IPS-20b (cell line): Measurements from ENCODE around the gene KATNAL2.
A peak's percentile ranks its signal among the peaks of the same experiment; 100 is the strongest.

ENCODE experiments used
- H3K27ac ChIP-seq: one replicate; pipeline ENCODE4 v1.5.1; 2013; ENCODE audit warnings: low read length
- H3K27me3 ChIP-seq: 2 replicates; pipeline ENCODE4 v1.6.1; 2013; ENCODE audit warnings: mild to moderate bottlenecking, low read length, inconsistent platforms; ENCODE audit not compliant: insufficient read depth
- H3K36me3 ChIP-seq: 2 replicates; pipeline ENCODE4 v1.6.1; 2013; ENCODE audit warnings: low read depth, mild to moderate bottlenecking, inconsistent platforms, low read length, moderate library complexity; ENCODE audit not compliant: insufficient read depth
- H3K4me1 ChIP-seq: 2 replicates; pipeline ENCODE4 v1.6.1; 2013; ENCODE audit warnings: mild to moderate bottlenecking, control low read depth, inconsistent platforms, low read length, moderate library complexity; ENCODE audit not compliant: insufficient read depth
- H3K4me3 ChIP-seq: 2 replicates; pipeline ENCODE4 v1.5.1; 2013; ENCODE audit warnings: mild to moderate bottlenecking, low read length, inconsistent platforms
- H3K9ac ChIP-seq: 2 replicates; pipeline ENCODE4 v1.6.1; 2013; ENCODE audit warnings: low read depth, mild to moderate bottlenecking, inconsistent platforms, low read length, moderate library complexity
- H3K9me3 ChIP-seq: 2 replicates; pipeline ENCODE4 v1.6.1; 2013; ENCODE audit warnings: mild to moderate bottlenecking, low read depth, low read length, inconsistent platforms; ENCODE audit not compliant: insufficient read depth

KATNAL2 gene

GRCh38 chr18:47143899-47144485, 226.6 kb downstream of the KATNAL2 start:
- Histone ChIP-seq H3K4me3 (no peak overlapping the region), H3K27me3 (no peaks in the 10 kb centered on the region), H3K9ac (no peak overlapping the region), H3K27ac (no peak overlapping the region), H3K9me3 (no peaks in the 10 kb centered on the region), H3K36me3 (no peaks in the 10 kb centered on the region; the same call in 1 of the 2 replicates), H3K4me1 (no peaks in the 10 kb centered on the region; the same call in 1 of the 2 replicates)

- H3K27ac ChIP-seq: no peak overlapping the region
- no peaks in the 10 kb centered on the region; the same call in 1 of the 2 replicates for H3K4me1 ChIP-seq
- H3K27me3 ChIP-seq: no peaks in the 10 kb centered on the region
- H3K9me3 ChIP-seq: no peaks in the 10 kb centered on the region
- no peak overlapping the region for H3K4me3 ChIP-seq
- no peaks in the 10 kb centered on the region; the same call in 1 of the 2 replicates for H3K36me3 ChIP-seq
- H3K9ac ChIP-seq: no peak overlapping the region
Observed at GRCh38 chr18:47146206-47146605, 228.8 kb downstream of the KATNAL2 start.

GRCh38 chr18:47149457-47150028, 232.1 kb downstream of the KATNAL2 start:
- no peaks in the 10 kb centered on the region for H3K9me3 ChIP-seq
- peak overlapping the region; percentile 84 for H3K27ac ChIP-seq
- H3K36me3 ChIP-seq: peaks cover 8% of the 10 kb centered on the region

GRCh38 chr18:47150029-47150823, 232.8 kb downstream of the KATNAL2 start, which contains the start of gene HDHD2:
TSS of gene HDHD2 (minus strand) at chr18:47150500. CDS start at chr18:47136439, 14,061 bp downstream.
- Histone ChIP-seq H3K36me3 (peaks cover 14% of the 10 kb centered on the region), H3K4me1 (no peaks in the 10 kb centered on the region; the same call in 1 of the 2 replicates), H3K9me3 (no peaks in the 10 kb centered on the region), H3K4me3 (peak within 1 kb of the TSS; percentile 99), H3K27ac (peak within 1 kb of the TSS; percentile 84), H3K9ac (peak within 1 kb of the TSS; percentile 90), H3K27me3 (no peaks in the 10 kb centered on the region)

More at GRCh38 chr18:47149457-47150028, 232.1 kb downstream of the KATNAL2 start:
- Histone ChIP-seq H3K9ac (peak overlapping the region; percentile 90), H3K27me3 (no peaks in the 10 kb centered on the region), H3K4me1 (no peaks in the 10 kb centered on the region; the same call in 1 of the 2 replicates), H3K4me3 (peak overlapping the region; percentile 99)

GRCh38 chr18:47150824-47151366, 233.5 kb downstream of the KATNAL2 start:
- peak overlapping the region; percentile 90 for H3K9ac ChIP-seq
- no peaks in the 10 kb centered on the region; the same call in 1 of the 2 replicates for H3K4me1 ChIP-seq
- H3K36me3 ChIP-seq: peaks cover 21% of the 10 kb centered on the region
- no peaks in the 10 kb centered on the region for H3K27me3 ChIP-seq
- peak overlapping the region; percentile 99 for H3K4me3 ChIP-seq
- H3K9me3 ChIP-seq: no peaks in the 10 kb centered on the region
- peak overlapping the region; percentile 52 for H3K27ac ChIP-seq

GRCh38 chr18:47151439-47151838, 234.0 kb downstream of the KATNAL2 start:
- Histone ChIP-seq H3K27ac (no peak overlapping the region), H3K27me3 (no peaks in the 10 kb centered on the region), H3K4me1 (no peaks in the 10 kb centered on the region; the same call in 1 of the 2 replicates), H3K4me3 (peak overlapping the region; percentile 99), H3K9me3 (no peaks in the 10 kb centered on the region), H3K36me3 (peaks cover 26% of the 10 kb centered on the region), H3K9ac (peak overlapping the region; percentile 90)
